Activated T-cell treated with anti-CD3 and anti-CD28 coated beads for 24 hours (primary cell): Measurements from ENCODE around the gene F10.

Experiments
- DNase-seq: peaks from one replicate; pipeline ENCODE4 v3.0.0-alpha.2; 2020; ENCODE audit warnings: low read depth

Gene F10

DNA sequence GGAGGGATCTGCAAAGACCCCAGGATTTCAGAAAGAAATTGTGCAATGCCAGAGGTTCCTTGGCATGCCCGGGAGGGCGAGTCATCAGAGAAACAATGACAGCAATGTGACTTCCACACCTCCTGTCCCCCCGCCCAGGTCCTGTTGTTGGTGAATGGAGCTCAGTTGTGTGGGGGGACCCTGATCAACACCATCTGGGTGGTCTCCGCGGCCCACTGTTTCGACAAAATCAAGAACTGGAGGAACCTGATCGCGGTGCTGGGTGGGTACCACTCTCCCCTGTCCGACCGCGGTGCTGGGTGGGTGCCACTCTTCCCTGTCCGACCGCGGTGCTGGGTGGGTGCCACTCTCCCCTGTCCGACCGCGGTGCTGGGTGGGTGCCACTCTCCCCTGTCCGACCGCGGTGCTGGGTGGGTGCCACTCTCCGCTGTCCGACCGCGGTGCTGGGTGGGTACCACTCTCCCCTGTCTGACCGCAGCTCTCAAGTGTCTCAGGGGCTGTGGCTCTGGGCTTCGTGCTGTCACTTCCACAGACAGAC is 5.2 kb upstream of the F10 start:
- no peak for DNase-seq

GRCh38 chr13:113117911-113118260 is 4.7 kb upstream of the F10 start:
- DNase-seq: no peak

- DNase-seq: no peak
Observed at GRCh38 chr13:113118261-113119021, 4.2 kb upstream of the F10 start.

- DNase-seq: no peak
Observed at GRCh38 chr13:113119166-113119821, 3.3 kb upstream of the F10 start.

- DNase-seq: no peak
Observed at GRCh38 chr13:113119822-113120189, 2.8 kb upstream of the F10 start.

DNA sequence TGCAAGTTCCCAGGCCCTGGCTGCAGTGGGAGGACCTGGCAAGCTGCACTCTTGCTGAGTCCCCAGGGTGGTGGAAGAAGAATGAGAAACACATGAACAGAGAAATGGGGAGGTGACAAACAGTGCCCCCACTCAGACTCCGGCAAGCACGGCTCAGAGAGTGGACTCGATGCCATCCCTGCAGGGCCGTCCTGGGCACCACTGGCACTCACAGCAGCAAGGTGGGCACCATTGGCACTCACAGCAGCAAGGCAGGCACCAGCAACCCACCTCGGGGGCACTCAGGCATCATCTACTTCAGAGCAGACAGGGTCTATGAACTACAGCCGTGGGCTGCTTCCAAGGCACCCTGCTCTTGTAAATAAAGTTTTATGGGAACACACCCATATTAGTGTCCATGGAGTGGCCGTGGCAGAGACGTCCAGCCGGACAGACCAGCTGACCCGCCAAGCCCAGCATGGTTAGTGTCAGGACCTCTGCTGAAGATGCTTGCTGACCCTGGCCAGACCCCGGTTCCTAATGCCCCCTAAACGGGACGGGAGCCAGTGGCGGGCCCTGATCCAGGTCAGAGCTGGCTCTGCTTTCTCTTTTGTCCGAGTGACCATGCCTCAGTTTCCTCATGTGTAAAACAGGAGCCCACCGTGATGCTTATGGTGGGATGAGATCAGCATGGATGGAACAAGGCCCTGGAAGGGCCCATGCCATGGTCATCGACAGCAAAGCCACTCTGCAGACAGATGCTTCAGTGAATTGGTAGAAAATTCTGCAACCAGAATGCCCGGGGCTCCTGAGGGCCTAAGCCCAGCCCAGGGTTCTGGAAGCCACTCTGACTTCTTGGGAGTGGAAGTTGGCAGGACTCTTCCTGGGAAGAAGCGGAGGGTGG is 2.1 kb upstream of the F10 start:
- DNase-seq: no peak

DNA sequence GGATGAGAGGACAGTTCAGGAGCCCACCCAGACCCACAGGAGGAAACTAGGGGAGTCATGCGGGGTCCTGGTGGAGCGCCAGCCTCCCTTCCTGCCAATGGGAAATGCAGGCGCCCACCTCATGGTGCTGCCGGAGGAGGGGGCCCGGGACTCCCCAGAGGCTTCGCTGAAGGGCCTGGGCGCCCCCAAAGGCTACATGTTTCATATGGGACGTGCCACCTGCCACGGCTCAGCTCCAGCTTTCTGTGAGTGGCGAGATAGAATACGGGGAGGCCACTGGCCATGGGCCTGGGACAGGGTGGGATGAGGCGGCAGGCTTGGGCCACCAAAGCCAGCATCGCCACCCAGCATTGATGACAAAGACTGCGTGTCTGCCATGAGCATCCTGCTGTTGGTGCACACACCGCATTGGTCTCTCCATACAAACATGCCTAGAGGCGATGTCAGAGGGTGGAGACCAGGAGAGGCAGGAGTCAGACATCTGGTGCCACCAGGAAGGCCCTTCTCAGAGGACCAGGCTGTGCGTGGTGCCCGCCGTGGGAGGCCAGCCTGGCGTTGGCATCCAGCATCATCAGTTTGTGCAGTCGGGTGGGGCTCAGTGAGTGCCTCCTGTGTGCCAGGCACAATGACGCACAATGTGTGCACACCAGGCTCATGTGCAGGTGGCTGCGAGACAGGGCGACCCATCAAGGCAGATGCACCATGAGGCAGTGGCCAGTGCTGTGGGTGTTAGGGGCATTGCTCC is 1.2 kb upstream of the F10 start:
- DNase-seq: no peak

DNA sequence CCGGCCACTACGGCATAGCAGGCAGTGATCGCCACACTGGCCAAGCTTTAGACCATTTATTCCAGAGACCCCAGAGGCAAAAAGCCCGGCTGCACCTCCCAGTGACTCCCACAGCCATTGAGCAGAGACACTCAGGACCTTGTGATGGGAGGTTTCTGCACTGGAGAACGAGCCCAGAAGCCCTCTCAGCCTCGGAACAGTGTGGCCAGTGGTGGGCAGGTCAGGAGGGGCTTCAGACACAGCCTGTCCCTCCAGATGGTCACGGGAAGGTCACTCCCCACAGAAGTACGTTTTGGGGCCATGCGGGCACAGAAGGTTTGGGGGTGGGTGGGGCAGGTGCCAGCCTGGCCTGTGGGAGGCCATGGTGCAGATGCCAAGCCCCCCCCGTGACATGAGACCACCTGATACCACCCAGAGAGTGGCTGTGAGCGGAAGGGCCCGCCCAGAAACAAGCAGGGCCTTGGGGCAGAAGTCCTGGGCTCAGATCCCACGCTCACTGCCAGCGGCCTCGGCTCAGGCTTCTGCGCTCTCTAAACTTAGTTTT is 599 bp upstream of the F10 start:
- no peak for DNase-seq

DNA sequence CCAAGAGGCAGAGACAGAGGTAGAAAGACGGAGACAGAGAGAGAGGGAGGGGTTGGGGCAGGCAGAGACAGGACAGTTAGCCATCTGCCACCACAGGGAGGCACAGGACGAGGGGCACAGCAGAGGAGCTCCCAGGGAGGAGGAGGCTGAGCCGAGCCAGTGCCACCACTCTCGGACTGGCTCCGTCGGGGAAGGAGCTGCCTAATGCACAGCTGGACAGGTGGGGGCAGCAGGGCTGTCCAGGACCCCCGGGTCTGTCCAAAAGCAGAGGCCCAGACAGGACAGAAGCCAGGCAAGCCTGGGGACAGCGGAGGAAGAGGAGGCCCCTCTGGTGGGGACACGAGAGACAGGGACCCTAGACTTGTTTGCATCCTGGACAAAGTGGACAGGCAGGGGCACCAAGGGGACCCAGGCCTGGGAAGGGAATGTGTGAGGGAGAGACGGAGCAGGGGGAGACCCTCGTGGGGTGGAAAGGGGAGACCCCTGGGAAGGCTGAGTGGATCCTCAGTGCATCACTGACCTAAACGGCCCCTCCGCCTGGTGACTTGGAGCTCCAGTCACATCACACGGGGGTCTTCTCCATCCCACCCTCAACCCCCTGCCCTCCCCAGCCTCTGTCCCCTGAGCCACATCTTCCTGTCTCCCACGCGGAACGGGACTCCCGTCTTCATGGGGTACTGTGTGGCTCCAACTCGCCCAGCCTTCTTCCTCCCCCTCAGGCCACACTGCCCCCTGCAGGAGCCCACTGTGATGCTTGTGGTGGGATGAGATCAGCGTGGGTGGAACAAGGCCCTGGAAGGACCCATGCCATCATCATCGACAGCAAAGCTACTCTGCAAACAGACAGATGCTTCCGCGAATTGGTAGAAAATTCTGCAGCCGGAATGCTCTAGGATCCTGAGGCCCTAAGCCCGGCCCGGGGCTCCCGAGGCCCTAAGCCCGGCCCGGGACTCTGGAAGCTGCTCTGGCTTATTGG is 915 bp downstream of the F10 start:
- no peak for DNase-seq

DNA sequence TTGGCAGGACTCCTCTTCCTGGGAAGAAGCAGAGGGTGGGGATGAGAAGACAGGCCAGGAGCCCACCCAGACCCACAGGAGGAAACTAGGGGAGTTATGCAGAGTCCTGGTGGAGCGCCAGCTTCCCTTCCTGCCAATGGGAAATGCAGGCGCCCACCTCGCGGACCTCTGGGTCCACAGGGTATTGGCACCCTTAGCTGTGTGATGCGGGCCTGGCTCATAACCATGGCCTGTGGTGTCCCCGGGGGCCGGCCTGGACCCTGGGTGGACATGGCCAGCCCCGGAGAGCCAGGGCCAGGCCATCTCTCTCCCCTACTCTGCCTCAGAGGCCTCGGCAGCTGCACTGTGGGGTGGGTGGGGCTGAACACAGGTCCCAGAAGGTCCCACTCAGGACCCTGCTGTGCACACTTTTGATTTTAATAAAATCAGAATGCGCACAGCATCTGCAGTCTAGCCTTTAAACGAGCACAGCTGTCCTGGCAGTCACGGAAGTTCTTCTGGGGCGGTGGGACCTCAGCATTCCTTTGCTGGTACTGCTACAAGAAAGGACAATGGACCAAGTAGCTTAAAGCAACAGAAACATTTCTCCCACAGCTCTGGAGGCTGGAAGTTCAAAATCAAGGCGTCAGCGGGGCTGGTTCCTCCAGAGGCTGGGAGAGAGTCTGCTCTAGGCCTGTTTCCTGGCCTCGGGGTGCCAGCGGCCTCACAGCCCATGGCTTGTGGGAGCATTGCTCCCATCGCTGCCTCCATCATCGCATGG is 1.8 kb downstream of the F10 start:
- no peak for DNase-seq

DNA sequence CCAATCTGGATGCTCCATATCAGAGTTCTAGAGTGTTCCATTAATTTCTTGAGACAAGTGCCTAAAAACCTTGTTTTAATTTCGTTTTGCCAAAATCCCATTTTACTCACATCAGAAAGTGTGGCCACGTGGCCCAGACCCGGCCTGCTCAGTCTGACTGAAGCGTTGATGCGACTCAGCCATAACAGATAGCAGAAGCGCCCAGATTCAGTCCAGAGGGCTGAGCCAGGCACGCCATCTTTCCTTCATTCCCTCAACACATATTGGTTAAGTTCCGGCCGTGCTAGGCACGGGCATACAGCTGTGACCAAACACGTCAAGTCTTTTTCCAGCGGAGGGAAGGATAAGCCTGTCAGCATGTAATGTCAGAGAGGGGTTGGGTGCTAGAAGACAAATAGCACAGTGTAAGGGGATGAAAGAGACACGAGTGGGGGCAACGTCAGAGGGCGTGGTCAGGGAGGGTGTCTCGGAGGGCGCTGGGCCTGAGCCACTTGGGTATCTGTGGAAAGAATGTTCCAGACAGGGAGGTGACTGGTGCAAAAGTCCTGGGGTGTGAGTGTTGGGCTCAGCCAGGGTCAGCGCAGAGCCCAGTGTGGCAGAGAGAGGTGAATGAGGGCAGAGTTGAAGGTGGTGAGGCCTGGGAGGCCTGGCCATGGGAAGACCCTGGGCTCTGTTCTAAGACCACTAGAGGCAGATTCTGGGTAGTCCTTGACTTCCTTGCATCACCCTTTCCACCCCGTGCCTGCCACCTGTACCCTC is 3.1 kb downstream of the F10 start:
- DNase-seq: no peak

- no peak for DNase-seq
Observed at GRCh38 chr13:113126265-113127150, 3.9 kb downstream of the F10 start.

GRCh38 chr13:113129480-113129879 is 6.9 kb downstream of the F10 start:
- no peak for DNase-seq

GRCh38 chr13:113129921-113130750 is 7.5 kb downstream of the F10 start:
- peak; percentile 22 for DNase-seq

DNA sequence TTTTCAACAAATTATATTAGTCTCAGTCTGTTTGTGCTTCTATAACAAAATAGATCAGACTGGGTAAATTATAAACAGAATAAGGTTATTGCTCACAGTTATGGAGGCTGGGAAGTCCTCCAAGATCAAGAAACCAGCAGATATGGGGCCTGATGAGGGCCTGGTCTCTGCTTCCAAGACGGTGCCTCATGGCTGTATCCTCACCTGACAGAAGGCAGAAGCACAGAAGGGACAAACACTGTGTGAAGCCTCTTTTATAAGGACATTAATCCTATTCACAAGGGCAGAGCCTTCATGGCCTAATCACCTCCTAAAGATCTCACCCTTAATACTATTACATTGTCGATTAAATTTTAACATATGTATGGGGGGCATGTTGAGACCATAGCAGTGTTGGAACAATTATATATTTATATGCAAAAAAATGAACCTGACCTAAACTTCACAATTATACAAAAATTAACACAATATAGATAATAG is 12.7 kb downstream of the F10 start:
- DNase-seq: no peak

GRCh38 chr13:113137691-113138298 is 15.2 kb downstream of the F10 start:
- DNase-seq: no peak
